ENCODE results near the gene PDE7B.
"Not testable (repeated sequence)": the region's sequence is repeated elsewhere in the genome, so short reads cannot be mapped to it uniquely, and the experiment has no call there.

The PDE7B gene

DNA sequence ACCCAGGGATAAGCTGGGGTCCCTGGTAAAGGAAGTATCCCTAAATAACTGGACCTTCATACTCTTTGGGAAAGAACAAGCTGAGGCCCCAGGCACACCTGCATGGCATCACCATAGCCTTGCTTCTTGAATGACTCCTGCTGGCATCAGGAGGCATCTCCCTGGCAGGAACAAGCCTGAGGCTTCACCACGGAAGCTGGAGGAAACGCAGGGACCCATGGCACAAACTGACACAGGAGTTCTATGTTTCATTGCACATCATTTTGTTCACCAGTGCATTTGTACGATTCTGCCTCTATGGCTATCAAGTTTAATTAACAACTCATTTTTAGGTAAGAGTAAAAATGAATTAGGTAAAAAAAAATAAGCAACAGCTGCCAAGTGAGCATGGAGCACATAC is 619 bp upstream of the PDE7B start:
- no peak for DNase-seq

DNA sequence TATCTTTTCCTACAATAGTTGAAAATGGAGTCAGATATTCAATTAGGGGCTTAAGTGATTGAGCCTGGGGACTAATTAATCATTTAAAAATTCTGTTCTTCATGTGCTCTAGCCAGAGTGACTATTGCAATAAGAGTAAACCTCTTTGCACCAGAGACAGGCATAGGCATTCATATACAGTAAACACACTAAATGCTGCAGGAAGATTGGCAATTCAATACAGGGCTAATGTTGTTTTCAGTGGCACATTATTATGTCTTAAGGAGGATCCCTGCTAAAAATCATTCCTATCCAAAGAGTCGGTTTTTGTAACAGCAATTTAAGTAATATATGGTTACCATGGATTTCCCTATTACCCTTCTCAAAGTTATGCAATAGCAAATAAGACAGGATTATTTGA is 1.2 kb downstream of the PDE7B start:
- peak; percentile 34 for DNase-seq

- DNase-seq = peak; percentile 34
These were observed 1.7 kb downstream of the PDE7B start for GRCh38 chr6:135853227-135853626.

DNA sequence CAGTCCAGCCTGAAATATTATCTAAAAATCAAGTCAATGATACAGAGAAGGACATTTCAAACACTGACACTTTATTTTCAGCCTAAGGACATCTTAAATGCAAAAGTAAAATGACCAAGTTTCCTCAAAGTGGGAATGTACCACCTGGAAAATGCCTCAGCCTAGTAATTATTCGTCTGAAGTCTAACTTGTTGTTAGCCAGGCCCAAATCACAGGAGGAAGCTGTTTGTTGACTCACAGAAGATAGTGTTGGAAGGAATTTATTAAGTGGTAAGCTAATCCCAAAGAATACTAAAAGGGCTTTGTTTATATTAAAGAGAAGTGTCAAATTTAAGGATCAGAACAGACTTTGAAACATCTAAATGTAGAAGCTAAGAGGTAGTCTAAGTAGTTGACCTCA is 2.5 kb downstream of the PDE7B start:
- no peak for DNase-seq

- no peak for DNase-seq
These were observed 3.3 kb downstream of the PDE7B start for GRCh38 chr6:135854799-135855198.

- no peak for DNase-seq
These were observed 7.4 kb downstream of the PDE7B start for GRCh38 chr6:135858931-135859330.

- DNase-seq = no peak
These were observed 8.9 kb downstream of the PDE7B start for GRCh38 chr6:135860361-135860760.

DNA sequence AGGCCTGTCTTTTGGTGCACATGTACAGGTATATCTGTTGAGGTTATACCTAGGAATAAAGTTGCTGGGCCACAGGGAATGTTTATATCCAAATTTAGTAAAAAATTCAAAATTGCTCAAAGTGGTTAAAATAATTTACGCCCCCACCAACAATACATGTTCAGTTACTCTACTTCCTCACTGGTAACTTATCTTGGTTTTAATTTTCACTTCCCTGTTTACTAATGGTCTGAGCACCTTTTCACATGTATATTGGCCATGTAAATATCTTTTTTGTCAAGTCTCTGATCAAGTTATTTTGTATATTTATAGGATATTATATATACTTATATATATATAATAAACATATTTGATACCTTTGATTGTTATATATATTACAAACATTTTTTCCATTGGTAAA is 9.7 kb downstream of the PDE7B start:
- no peak for DNase-seq

DNA sequence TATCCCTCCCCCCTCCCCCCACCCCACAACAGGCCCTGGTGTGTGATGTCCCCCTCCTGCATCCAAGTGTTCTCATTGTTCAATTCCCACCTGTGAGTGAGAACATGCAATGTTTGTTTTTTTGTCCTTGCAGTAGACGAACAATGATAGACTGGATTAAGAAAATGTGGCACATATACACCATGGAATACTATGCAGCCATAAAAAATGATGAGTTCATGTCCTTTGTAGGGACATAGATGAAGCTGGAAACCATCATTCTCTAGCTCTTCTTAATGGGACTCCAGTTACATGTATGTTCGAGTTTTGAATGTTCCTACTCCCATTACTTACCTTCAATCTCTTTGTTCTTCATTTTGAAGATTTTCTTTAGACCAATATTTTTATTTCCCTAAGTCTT is 13.4 kb downstream of the PDE7B start:
- not testable (repeated sequence) for DNase-seq

DNA sequence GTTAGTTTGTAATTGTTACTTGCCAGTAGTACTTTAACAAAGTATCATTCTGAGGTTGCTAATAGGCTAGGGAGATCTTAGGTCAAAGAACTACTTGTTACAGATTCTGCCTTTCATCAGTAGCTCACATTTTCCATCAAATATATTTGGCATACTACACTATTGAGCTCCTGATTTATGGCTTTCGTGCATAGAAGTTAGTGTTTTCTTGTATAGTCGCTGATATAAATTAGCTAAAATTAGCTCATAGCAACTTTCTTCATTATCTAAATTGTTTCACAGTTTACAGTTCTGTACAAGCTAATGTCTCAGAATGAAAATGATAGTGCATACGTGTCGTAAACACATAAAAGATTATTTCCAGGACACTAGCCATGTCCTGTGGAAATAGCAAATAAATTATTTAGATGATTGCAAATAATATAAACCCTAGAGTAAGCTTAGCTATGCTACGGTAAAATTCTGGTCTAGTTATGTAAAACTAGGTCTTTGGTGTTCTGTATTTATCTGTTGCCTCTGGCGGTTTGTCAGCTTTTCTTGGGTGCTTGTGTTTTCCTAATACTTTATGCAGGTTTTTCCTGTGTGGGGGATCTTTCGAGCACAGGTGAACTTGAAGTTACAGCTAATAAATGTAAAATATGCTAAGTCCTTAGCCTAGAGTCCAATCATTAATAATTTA is 15.1 kb downstream of the PDE7B start:
- no peak for DNase-seq

GRCh38 chr6:135867332-135867731 is 15.8 kb downstream of the PDE7B start:
- DNase-seq = no peak

DNA sequence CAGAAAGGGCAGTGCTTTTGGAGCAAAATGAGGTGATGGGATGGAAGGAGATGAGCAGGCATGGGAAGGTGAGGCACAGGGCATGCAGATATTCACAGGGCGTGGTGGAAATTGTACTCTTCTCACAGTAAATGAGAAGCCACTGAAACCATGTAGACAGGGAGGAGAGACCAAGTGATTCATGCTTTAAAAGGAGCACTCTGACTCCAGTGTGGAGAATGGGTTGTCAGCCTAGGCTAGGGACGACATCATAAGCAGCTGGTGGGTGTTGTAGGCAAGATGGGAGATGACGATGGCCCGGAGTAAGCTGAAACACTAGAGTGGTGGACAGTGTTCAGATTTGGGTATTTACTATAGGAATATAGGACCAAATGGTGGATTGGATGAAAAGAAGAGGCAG is 18.4 kb downstream of the PDE7B start:
- no peak for DNase-seq

DNA sequence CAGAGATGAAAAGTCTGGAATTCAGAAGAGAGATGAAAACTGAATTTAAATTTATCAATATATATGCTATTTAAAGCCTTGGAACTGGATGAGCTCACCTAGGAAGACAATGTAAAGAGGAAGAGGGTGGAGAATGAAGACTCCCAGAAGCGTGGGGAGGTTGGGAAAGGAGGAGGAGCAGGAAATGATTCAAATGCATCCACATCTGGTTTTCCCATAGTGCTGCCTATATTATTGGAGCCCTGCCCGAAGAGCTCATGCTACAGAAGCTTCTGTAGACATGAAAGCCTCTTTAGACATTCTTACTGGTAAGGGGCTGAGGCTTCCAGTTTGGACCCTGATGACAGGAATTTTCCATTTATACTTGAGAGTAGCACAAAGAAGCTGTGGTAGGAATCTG is 19.2 kb downstream of the PDE7B start:
- DNase-seq = no peak

GRCh38 chr6:135871296-135871695 is 19.8 kb downstream of the PDE7B start:
- no peak for DNase-seq

DNA sequence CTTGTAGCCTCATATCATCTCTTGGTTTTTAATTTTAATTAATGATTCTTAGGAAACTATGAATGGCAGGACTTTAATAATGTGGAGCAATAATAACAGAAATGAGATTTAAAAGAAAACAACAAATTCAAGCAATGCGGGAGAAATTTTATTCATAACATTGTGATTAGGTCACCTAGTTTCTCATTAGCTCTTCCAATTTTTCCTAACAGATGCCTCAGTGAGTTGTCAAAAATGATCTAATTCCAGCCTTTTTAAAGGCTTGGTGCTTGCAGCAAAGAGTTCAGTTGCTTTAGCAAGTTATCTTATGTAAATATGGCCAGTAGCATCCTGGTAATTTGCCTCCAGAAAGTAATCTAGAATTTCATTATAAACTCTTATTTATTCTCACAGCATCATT is 20.4 kb downstream of the PDE7B start:
- no peak for DNase-seq

DNA sequence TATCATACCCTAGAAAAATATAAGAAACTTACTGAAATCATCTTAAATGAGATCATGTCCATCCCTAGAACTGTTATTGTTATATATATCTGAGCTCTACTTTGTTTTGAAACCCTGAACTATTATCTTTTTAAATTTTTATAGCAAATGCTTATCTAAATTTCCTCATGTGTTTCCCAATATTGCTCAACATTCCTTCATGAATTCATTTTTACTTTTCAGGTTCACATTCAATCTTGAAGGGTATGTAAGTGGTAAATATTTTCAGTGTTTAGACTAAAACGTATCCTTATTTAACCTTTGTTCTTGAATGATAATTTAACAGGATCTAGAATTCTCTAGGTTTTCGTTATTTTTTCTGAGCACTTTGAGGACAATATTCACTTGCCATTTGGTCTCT is 23.9 kb downstream of the PDE7B start:
- DNase-seq = no peak

- DNase-seq = no peak
These were observed 24.6 kb downstream of the PDE7B start for GRCh38 chr6:135876058-135876457.

GRCh38 chr6:135877666-135878065 is 26.2 kb downstream of the PDE7B start:
- no peak for DNase-seq

- peak; percentile 28 for DNase-seq
These were observed 28.8 kb downstream of the PDE7B start for GRCh38 chr6:135880066-135880972.

- no peak for DNase-seq
These were observed 31.5 kb downstream of the PDE7B start for GRCh38 chr6:135883045-135883444.

DNA sequence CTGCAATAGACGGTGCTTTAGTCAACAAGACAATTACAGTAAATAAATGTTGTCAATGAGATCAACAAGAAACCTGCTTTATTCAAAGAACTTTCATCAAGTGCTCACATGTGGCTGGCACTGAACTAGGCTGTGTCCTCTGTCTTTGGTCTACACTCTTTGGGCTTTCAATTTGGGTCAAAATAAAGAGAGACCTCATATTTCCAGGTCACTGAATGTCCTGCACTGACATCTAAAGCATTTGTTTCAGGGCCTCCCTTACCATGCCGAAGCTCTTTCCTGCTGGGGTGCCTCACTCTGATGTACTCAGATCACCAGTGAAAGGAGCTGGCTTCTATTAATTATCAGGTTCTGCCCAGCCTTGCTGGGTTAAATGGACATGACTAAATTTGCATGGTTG is 32.0 kb downstream of the PDE7B start:
- no peak for DNase-seq

DNA sequence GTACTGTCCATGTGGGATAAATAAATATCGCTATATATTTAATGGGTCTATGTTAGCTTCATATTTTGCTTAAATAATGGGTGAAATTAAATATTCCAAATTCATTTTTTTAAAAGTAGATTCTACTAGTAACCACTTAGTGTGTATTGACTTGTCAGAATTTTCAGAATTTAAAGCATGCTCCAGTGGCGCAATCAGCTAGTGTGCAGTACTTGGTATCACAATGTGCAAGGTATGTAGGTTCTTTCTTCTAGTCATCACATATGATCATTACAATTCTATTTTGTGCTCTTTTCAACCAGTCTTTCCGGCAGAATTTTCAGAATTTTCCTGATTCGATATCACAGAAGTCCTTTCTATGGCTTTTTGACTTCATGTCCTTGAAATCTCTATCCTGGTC is 32.6 kb downstream of the PDE7B start:
- no peak for DNase-seq

DNA sequence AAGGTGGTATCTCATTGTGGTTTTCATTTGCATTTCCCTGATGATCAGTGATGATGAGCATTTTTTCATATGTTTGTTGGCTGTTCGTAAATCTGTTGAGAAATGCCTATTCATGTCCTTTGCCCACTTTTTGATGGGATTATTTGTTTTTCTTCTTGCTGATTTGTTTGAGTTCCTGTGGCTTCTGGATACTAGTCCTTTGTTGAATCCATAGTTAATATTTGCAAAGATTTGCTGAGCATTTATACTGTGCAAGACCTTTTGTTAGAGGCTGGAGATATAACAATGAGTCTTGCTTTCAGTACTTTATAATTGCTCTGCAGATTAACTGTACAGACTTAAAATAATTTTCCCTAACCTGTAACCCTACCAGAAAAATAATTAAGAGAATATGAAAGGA is 35.6 kb downstream of the PDE7B start:
- no peak for DNase-seq

GRCh38 chr6:135888818-135889217 is 37.3 kb downstream of the PDE7B start:
- DNase-seq = no peak

Measured in midbrain (tissue), 1 donor.